SK-N-SH treated with all-trans-retinoic acid at 6 μM for 48 hours (cell line): ENCODE results near the gene BPIFA1.

Experiments used
- ATAC-seq: fragments of 200-7000 bp; cut with Tn5 transposase; 3 replicates; pipeline ENCODE4 v1.9.1; 2020; ENCODE audit warnings: mild to moderate bottlenecking, moderate library complexity
- ARNTL ChIP-seq: fragments of 450-650 bp; formaldehyde crosslinking; IDR thresholded peaks from 2 replicates; pipeline ENCODE4 v1.5.0; 2020; ENCODE audit warnings: low read depth, mild to moderate bottlenecking, moderate library complexity, borderline replicate concordance
- CREB5 ChIP-seq: fragments of 250-450 bp; sonication (Bioruptor Pico); IDR thresholded peaks from 2 replicates; pipeline ENCODE4 v1.5.1; 2020; ENCODE audit warnings: low read depth, mild to moderate bottlenecking, moderate library complexity
- CSDC2 ChIP-seq: fragments of 250-450 bp; sonication (Bioruptor Pico); IDR thresholded peaks from 2 replicates; pipeline ENCODE4 v1.5.0; 2020; ENCODE audit warnings: mild to moderate bottlenecking, moderate library complexity
- CSRNP3 ChIP-seq: fragments of 250-450 bp; sonication (Bioruptor Pico); IDR thresholded peaks from 2 replicates; pipeline ENCODE4 v1.5.1; 2021; ENCODE audit warnings: mild to moderate bottlenecking, moderate library complexity
- ESRRG ChIP-seq: fragments of 250-450 bp; sonication (Bioruptor Pico); IDR thresholded peaks from 2 replicates; pipeline ENCODE4 v1.6.1; 2021; ENCODE audit warnings: mild to moderate bottlenecking
- GLIS3 ChIP-seq: fragments of 250-450 bp; sonication (Bioruptor Pico); IDR thresholded peaks from 2 replicates; pipeline ENCODE4 v1.5.0; 2020; ENCODE audit warnings: mild to moderate bottlenecking, moderate library complexity
- ISL1 ChIP-seq: fragments of 250-450 bp; sonication (Bioruptor Pico); IDR thresholded peaks from 2 replicates; pipeline ENCODE4 v2.1.2; 2022; ENCODE audit warnings: mild to moderate bottlenecking, moderate library complexity
- PATZ1 ChIP-seq: fragments of 250-450 bp; sonication (Bioruptor Pico); IDR thresholded peaks from 2 replicates; pipeline ENCODE4 v1.8.0; 2020; ENCODE audit warnings: mild to moderate bottlenecking, moderate library complexity, borderline replicate concordance
- POU6F1 ChIP-seq: fragments of 250-450 bp; sonication (Bioruptor Pico); IDR thresholded peaks from 2 replicates; pipeline ENCODE4 v1.8.0; 2021; ENCODE audit warnings: low read depth, mild to moderate bottlenecking, moderate library complexity, borderline replicate concordance
- PPARA ChIP-seq: fragments of 250-450 bp; sonication (Bioruptor Pico); IDR thresholded peaks from 2 replicates; pipeline ENCODE4 v1.5.0; 2020; ENCODE audit warnings: mild to moderate bottlenecking, borderline replicate concordance
- RARB ChIP-seq: fragments of 250-450 bp; sonication (Bioruptor Pico); IDR thresholded peaks from 2 replicates; pipeline ENCODE4 v1.8.0; 2021; ENCODE audit warnings: mild to moderate bottlenecking, moderate library complexity
- SNAI2 ChIP-seq: fragments of 250-450 bp; sonication (Bioruptor Pico); IDR thresholded peaks from 2 replicates; pipeline ENCODE4 v1.5.0; 2020; ENCODE audit warnings: mild to moderate bottlenecking, moderate library complexity
- TCF4 ChIP-seq: fragments of 250-450 bp; sonication (Bioruptor Pico); IDR thresholded peaks from 2 replicates; pipeline ENCODE4 v1.8.0; 2021; ENCODE audit warnings: mild to moderate bottlenecking, moderate library complexity, borderline replicate concordance
- TOX ChIP-seq: fragments of 250-450 bp; sonication (Bioruptor Pico); IDR thresholded peaks from 2 replicates; pipeline ENCODE4 v1.8.0; 2021; ENCODE audit warnings: mild to moderate bottlenecking, moderate library complexity, borderline replicate concordance
- TSHZ2 ChIP-seq: fragments of 250-450 bp; sonication (Bioruptor Pico); IDR thresholded peaks from 2 replicates; pipeline ENCODE4 v1.5.0; 2020; ENCODE audit warnings: mild to moderate bottlenecking, moderate library complexity
- ZC3H10 ChIP-seq: fragments of 250-450 bp; sonication (Bioruptor Pico); IDR thresholded peaks from 2 replicates; pipeline ENCODE4 v1.5.1; 2021; ENCODE audit warnings: mild to moderate bottlenecking, moderate library complexity
- ZFP3 ChIP-seq: fragments of 250-450 bp; sonication (Bioruptor Pico); IDR thresholded peaks from 2 replicates; pipeline ENCODE4 v1.5.0; 2020; ENCODE audit warnings: mild to moderate bottlenecking, moderate library complexity
- ZFP30 ChIP-seq: fragments of 450-650 bp; formaldehyde crosslinking; IDR thresholded peaks from 2 replicates; pipeline ENCODE4 v1.5.0; 2022; ENCODE audit warnings: mild to moderate bottlenecking, moderate library complexity
- ZNF70 ChIP-seq: fragments of 450-650 bp; formaldehyde crosslinking; IDR thresholded peaks from 2 replicates; pipeline ENCODE4 v1.5.0; 2020; ENCODE audit warnings: mild to moderate bottlenecking, moderate library complexity
- ZNF8 ChIP-seq: fragments of 450-650 bp; formaldehyde crosslinking; IDR thresholded peaks from 2 replicates; pipeline ENCODE4 v1.5.0; 2020; ENCODE audit warnings: mild to moderate bottlenecking, moderate library complexity

BPIFA1 gene

GRCh38 chr20:33279261-33279910, 43.6 kb downstream of the BPIFA1 start:
- ATAC-seq = no peak

GRCh38 chr20:33280000-33280680, 44.3 kb downstream of the BPIFA1 start:
- ATAC-seq = no peak
- TF ChIP-seq ZNF8 (CRISPR knock-in tag) (no peak), SNAI2 (CRISPR knock-in tag) (no peak), ZC3H10 (CRISPR knock-in tag) (no peak), ESRRG (CRISPR knock-in tag) (no peak), PATZ1 (no peak), POU6F1 (CRISPR knock-in tag) (no peak), CREB5 (no peak), GLIS3 (CRISPR knock-in tag) (no peak), TOX (CRISPR knock-in tag) (no peak), ISL1 (no peak), CSDC2 (CRISPR knock-in tag) (no peak), PPARA (CRISPR knock-in tag) (no peak), ARNTL (no peak), ZFP3 (CRISPR knock-in tag) (no peak), CSRNP3 (no peak), RARB (no peak), TCF4 (CRISPR knock-in tag) (no peak), ZFP30 (CRISPR knock-in tag) (no peak)

More at GRCh38 chr20:33279261-33279910, 43.6 kb downstream of the BPIFA1 start:
- TF ChIP-seq PPARA (CRISPR knock-in tag) (no peak), TCF4 (CRISPR knock-in tag) (no peak), PATZ1 (no peak), TOX (CRISPR knock-in tag) (no peak), RARB (no peak), CREB5 (no peak), CSDC2 (CRISPR knock-in tag) (no peak), ZFP3 (CRISPR knock-in tag) (no peak), ZNF8 (CRISPR knock-in tag) (no peak)

GRCh38 chr20:33280775-33281174, 45.0 kb downstream of the BPIFA1 start:
- ATAC-seq = no peak
- no peak for TF ChIP-seq ARNTL
- TF ChIP-seq ZFP3 (CRISPR knock-in tag) = no peak
- TF ChIP-seq CSRNP3 = no peak
- TF ChIP-seq TSHZ2 (CRISPR knock-in tag) = no peak
- no peak for TF ChIP-seq ESRRG (CRISPR knock-in tag)
- no peak for TF ChIP-seq ZNF70 (CRISPR knock-in tag)
- no peak for TF ChIP-seq SNAI2 (CRISPR knock-in tag)
- TF ChIP-seq PATZ1 = no peak
- TF ChIP-seq, all 23 proteins: peak for 0
